ENCODE measurements around the gene PDPN. TPM values are rescaled to one million over a fixed set of nuclear protein-coding genes. Genes with fewer than 3 reads are reported as not detected.

PDPN gene
- total and polyA plus RNA-seq, 2 experiments from 2014 or later = 67.3 to 82.8 TPM

DNA sequence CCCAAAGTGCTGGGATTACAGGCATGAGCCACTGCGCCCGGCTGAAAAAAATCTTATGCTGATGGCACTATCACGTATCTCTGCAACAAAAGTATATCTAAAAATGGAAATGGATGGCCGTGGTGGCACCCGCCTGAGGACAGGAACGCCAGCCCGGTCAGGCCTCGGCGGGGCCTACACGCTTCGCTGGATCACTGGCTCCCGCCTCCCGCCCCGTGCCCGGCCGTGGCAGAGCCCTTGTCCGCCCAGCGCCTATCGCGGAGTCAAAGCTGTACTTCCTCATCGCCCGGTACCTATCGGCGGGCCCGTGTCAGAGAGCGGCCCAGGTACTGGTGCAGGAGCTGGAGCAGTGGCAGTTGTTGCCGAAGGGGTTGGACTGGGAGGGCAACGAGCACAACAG is 28.8 kb upstream of the PDPN start:
- Histone ChIP-seq H3K9me2 (ENCODE audit: insufficient read depth) (no peaks in the 10 kb centered on the region), H4K20me1 (replicated peaks; ENCODE audit: insufficient read depth) (no peaks in the 10 kb centered on the region), H3K27me3 (ENCODE audit: insufficient read depth) (no peaks in the 10 kb centered on the region), H3K4me3 (no peak overlapping the region), H3F3A (replicated peaks; ENCODE audit: low read depth) (no peaks in the 10 kb centered on the region), H3K36me3 (ENCODE audit: insufficient read depth) (no peaks in the 10 kb centered on the region), H3K27ac (ENCODE audit: low read depth) (no peak overlapping the region), H3K4me2 (no peak overlapping the region), H2AFZ (no peak overlapping the region), H3K4me1 (ENCODE audit: insufficient read depth) (no peaks in the 10 kb centered on the region), H3K79me2 (replicated peaks; ENCODE audit: insufficient read depth) (no peaks in the 10 kb centered on the region)
- Mint-ChIP-seq H3K27ac (no peak overlapping the region), H3K36me3 (ENCODE audit: low read depth) (no peaks in the 10 kb centered on the region), H3K9me3 (no peaks in the 10 kb centered on the region), H3K4me1 (no peaks in the 10 kb centered on the region), H3K4me3 (no peak overlapping the region), H3K27me3 (ENCODE audit: insufficient read depth, low read depth, poor library complexity) (peaks cover 2% of the 10 kb centered on the region)
- no peak for TF ChIP-seq CTCF (conservative IDR thresholded peaks at IDR 0.05; ENCODE audit: low read depth in 2 of 2)
- TF ChIP-seq POLR2AphosphoS5 (IDR thresholded peaks at IDR 0.05; ENCODE audit: low read depth) = no peak
- no peak for TF ChIP-seq CREB1 (CRISPR knock-in tag; IDR thresholded peaks at IDR 0.05; ENCODE audit: low read depth)
- TF ChIP-seq EZH2 (IDR thresholded peaks at IDR 0.05; ENCODE audit: low read depth, unreplicated experiment) = no peak
- no peak for TF ChIP-seq ZNF331 (CRISPR knock-in tag; IDR thresholded peaks at IDR 0.05; ENCODE audit: low read depth)
- no peak for TF ChIP-seq EZH2phosphoT487 (IDR thresholded peaks at IDR 0.05; ENCODE audit: unreplicated experiment)
- TF ChIP-seq, protein P1, sequence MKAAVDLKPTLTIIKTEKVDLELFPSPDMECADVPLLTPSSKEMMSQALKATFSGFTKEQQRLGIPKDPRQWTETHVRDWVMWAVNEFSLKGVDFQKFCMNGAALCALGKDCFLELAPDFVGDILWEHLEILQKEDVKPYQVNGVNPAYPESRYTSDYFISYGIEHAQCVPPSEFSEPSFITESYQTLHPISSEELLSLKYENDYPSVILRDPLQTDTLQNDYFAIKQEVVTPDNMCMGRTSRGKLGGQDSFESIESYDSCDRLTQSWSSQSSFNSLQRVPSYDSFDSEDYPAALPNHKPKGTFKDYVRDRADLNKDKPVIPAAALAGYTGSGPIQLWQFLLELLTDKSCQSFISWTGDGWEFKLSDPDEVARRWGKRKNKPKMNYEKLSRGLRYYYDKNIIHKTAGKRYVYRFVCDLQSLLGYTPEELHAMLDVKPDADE (IDR thresholded peaks at IDR 0.05) = no peak
- TF ChIP-seq, protein P2, sequence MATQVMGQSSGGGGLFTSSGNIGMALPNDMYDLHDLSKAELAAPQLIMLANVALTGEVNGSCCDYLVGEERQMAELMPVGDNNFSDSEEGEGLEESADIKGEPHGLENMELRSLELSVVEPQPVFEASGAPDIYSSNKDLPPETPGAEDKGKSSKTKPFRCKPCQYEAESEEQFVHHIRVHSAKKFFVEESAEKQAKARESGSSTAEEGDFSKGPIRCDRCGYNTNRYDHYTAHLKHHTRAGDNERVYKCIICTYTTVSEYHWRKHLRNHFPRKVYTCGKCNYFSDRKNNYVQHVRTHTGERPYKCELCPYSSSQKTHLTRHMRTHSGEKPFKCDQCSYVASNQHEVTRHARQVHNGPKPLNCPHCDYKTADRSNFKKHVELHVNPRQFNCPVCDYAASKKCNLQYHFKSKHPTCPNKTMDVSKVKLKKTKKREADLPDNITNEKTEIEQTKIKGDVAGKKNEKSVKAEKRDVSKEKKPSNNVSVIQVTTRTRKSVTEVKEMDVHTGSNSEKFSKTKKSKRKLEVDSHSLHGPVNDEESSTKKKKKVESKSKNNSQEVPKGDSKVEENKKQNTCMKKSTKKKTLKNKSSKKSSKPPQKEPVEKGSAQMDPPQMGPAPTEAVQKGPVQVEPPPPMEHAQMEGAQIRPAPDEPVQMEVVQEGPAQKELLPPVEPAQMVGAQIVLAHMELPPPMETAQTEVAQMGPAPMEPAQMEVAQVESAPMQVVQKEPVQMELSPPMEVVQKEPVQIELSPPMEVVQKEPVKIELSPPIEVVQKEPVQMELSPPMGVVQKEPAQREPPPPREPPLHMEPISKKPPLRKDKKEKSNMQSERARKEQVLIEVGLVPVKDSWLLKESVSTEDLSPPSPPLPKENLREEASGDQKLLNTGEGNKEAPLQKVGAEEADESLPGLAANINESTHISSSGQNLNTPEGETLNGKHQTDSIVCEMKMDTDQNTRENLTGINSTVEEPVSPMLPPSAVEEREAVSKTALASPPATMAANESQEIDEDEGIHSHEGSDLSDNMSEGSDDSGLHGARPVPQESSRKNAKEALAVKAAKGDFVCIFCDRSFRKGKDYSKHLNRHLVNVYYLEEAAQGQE (IDR thresholded peaks at IDR 0.05; ENCODE audit: unreplicated experiment) = no peak
- TF ChIP-seq JUNB (IDR thresholded peaks at IDR 0.05; ENCODE audit: unreplicated experiment) = no peak
- TF ChIP-seq ZNF114 (CRISPR knock-in tag; IDR thresholded peaks at IDR 0.05) = no peak
- TF ChIP-seq, protein P3, sequence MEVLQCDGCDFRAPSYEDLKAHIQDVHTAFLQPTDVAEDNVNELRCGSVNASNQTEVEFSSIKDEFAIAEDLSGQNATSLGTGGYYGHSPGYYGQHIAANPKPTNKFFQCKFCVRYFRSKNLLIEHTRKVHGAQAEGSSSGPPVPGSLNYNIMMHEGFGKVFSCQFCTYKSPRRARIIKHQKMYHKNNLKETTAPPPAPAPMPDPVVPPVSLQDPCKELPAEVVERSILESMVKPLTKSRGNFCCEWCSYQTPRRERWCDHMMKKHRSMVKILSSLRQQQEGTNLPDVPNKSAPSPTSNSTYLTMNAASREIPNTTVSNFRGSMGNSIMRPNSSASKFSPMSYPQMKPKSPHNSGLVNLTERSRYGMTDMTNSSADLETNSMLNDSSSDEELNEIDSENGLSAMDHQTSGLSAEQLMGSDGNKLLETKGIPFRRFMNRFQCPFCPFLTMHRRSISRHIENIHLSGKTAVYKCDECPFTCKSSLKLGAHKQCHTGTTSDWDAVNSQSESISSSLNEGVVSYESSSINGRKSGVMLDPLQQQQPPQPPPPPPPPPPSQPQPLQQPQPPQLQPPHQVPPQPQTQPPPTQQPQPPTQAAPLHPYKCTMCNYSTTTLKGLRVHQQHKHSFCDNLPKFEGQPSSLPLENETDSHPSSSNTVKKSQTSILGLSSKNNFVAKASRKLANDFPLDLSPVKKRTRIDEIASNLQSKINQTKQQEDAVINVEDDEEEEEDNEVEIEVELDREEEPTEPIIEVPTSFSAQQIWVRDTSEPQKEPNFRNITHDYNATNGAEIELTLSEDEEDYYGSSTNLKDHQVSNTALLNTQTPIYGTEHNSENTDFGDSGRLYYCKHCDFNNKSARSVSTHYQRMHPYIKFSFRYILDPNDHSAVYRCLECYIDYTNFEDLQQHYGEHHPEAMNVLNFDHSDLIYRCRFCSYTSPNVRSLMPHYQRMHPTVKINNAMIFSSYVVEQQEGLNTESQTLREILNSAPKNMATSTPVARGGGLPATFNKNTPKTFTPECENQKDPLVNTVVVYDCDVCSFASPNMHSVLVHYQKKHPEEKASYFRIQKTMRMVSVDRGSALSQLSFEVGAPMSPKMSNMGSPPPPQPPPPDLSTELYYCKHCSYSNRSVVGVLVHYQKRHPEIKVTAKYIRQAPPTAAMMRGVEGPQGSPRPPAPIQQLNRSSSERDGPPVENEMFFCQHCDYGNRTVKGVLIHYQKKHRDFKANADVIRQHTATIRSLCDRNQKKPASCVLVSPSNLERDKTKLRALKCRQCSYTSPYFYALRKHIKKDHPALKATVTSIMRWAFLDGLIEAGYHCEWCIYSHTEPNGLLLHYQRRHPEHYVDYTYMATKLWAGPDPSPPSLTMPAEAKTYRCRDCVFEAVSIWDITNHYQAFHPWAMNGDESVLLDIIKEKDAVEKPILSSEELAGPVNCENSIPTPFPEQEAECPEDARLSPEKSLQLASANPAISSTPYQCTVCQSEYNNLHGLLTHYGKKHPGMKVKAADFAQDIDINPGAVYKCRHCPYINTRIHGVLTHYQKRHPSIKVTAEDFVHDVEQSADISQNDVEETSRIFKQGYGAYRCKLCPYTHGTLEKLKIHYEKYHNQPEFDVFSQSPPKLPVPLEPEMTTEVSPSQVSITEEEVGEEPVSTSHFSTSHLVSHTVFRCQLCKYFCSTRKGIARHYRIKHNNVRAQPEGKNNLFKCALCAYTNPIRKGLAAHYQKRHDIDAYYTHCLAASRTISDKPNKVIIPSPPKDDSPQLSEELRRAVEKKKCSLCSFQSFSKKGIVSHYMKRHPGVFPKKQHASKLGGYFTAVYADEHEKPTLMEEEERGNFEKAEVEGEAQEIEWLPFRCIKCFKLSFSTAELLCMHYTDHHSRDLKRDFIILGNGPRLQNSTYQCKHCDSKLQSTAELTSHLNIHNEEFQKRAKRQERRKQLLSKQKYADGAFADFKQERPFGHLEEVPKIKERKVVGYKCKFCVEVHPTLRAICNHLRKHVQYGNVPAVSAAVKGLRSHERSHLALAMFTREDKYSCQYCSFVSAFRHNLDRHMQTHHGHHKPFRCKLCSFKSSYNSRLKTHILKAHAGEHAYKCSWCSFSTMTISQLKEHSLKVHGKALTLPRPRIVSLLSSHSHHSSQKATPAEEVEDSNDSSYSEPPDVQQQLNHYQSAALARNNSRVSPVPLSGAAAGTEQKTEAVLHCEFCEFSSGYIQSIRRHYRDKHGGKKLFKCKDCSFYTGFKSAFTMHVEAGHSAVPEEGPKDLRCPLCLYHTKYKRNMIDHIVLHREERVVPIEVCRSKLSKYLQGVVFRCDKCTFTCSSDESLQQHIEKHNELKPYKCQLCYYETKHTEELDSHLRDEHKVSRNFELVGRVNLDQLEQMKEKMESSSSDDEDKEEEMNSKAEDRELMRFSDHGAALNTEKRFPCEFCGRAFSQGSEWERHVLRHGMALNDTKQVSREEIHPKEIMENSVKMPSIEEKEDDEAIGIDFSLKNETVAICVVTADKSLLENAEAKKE (CRISPR knock-in tag; IDR thresholded peaks at IDR 0.05) = no peak
- no peak for TF ChIP-seq STAT1 (IDR thresholded peaks at IDR 0.05; ENCODE audit: unreplicated experiment)
- no peak for TF ChIP-seq NANOG (IDR thresholded peaks at IDR 0.05; ENCODE audit: borderline replicate concordance)
- ATAC-seq = no peak
- no peak for DNase-seq (ENCODE audit: low spot score)

Data from GM23338 (cell line).